Ishikawa (cell line): ENCODE results near the gene TBC1D24.

Source experiments
- EGR1 ChIP-seq: IDR thresholded peaks from 2 replicates; pipeline ENCODE4 v1.6.1; 2012
- EP300 ChIP-seq: IDR thresholded peaks from 2 replicates; pipeline ENCODE4 v1.6.1; 2012; ENCODE audit warnings: borderline replicate concordance
- FOXM1 ChIP-seq: IDR thresholded peaks from 2 replicates; pipeline ENCODE4 v1.6.1; 2012; ENCODE audit warnings: low read depth, borderline replicate concordance
- MAX ChIP-seq: IDR thresholded peaks from 2 replicates; pipeline ENCODE4 v1.6.1; 2012
- RAD21 ChIP-seq: IDR thresholded peaks from 2 replicates; pipeline ENCODE4 v1.6.1; 2012; ENCODE audit warnings: low read depth
- TAF1 ChIP-seq: IDR thresholded peaks from 2 replicates; pipeline ENCODE4 v1.6.1; 2012; ENCODE audit warnings: low read depth, mild to moderate bottlenecking
- TCF12 ChIP-seq: IDR thresholded peaks from 2 replicates; pipeline ENCODE4 v1.6.1; 2012; ENCODE audit warnings: low read depth
- YY1 ChIP-seq: IDR thresholded peaks from 2 replicates; pipeline ENCODE4 v1.6.1; 2012; ENCODE audit warnings: low read depth
- ZBTB7A ChIP-seq: IDR thresholded peaks from 2 replicates; pipeline ENCODE4 v1.6.1; 2012; ENCODE audit warnings: low read depth
- TF ChIP-seq, protein P1 (sequence below): IDR thresholded peaks from 2 replicates; pipeline ENCODE4 v1.6.1; 2012; ENCODE audit warnings: low read depth, mild to moderate bottlenecking

DNA sequence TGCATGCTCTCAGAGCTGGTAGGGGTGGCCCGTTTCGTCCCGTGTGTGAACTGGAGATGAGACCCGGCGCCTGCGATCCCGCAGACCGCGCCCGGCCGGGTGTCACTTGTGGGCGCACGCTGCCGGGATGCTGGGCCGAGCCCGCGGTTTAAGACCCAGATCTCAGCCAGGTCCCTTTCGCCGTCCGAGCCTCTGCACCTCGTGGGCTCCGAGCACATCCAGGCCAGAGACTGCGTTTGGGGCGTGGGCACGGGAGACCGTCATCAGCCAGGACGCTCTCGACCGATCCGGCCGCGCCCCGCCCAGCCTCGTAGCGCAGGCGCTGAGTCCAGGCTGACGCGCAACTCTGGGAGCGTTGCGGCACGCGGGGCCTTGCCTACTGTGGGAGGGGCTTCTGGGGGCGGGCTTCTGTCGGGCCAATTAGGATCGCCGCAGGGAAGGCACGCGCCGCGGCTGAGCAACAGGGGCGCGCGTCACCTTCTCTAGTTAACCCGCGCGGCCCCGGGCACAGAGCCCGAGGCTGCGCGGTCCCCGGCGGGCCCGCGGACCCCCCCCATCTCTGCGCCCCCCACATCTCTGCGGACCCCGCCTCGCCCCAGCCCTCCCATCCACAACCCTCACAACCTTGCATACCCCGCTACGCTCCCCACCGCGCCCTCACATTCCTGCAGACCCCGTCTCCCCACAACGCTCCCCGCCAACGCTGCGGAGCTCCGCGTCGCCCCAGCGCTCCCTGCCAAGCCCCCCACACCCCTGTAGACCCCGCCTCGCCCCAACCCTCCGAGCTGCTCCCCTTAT, 57.0 kb downstream of the TBC1D24 start:
- TF ChIP-seq EP300 (no peak; the same call in 1 of the 2 replicates), TCF12 (peak; percentile 3), FOXM1 (no peak), EGR1 (peak; percentile 6; the same call in 1 of the 2 replicates), ZBTB7A (no peak; the same call in 1 of the 2 replicates), RAD21 (no peak), MAX (peak; percentile 71), YY1 (no peak), TAF1 (no peak)
- TF ChIP-seq, protein P1, sequence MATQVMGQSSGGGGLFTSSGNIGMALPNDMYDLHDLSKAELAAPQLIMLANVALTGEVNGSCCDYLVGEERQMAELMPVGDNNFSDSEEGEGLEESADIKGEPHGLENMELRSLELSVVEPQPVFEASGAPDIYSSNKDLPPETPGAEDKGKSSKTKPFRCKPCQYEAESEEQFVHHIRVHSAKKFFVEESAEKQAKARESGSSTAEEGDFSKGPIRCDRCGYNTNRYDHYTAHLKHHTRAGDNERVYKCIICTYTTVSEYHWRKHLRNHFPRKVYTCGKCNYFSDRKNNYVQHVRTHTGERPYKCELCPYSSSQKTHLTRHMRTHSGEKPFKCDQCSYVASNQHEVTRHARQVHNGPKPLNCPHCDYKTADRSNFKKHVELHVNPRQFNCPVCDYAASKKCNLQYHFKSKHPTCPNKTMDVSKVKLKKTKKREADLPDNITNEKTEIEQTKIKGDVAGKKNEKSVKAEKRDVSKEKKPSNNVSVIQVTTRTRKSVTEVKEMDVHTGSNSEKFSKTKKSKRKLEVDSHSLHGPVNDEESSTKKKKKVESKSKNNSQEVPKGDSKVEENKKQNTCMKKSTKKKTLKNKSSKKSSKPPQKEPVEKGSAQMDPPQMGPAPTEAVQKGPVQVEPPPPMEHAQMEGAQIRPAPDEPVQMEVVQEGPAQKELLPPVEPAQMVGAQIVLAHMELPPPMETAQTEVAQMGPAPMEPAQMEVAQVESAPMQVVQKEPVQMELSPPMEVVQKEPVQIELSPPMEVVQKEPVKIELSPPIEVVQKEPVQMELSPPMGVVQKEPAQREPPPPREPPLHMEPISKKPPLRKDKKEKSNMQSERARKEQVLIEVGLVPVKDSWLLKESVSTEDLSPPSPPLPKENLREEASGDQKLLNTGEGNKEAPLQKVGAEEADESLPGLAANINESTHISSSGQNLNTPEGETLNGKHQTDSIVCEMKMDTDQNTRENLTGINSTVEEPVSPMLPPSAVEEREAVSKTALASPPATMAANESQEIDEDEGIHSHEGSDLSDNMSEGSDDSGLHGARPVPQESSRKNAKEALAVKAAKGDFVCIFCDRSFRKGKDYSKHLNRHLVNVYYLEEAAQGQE = no peak
